Measurements from ENCODE around the gene ATG101. TPM values are rescaled to one million over a fixed set of nuclear protein-coding genes. Genes with fewer than 3 reads are reported as not detected.

ATG101 gene
- total and polyA plus RNA-seq, 2 of the 13 experiments (the other 11 are each of a cell fraction or from before 2014, with no cell fraction given), result 58.2 to 67.7 TPM

- TF ChIP-seq GMEB1 (CRISPR knock-in tag; IDR thresholded peaks at IDR 0.05; ENCODE audit: borderline replicate concordance), result 0 out of 2 replicates have a peak, but pooled peaks have one; percentile 31
- TF ChIP-seq SMARCE1 (IDR thresholded peaks at IDR 0.05; ENCODE audit: borderline replicate concordance), result no peak
- TF ChIP-seq TGIF2 (CRISPR knock-in tag; IDR thresholded peaks at IDR 0.05), result no peak
- no peak; the same call in 1 of the 2 replicates for TF ChIP-seq MEIS2 (CRISPR knock-in tag; IDR thresholded peaks at IDR 0.05)
- TF ChIP-seq ZNF251 (CRISPR knock-in tag; IDR thresholded peaks at IDR 0.05), result no peak
- peak; percentile 49; the same call in 1 of the 3 replicates for TF ChIP-seq MXI1 (IDR thresholded peaks at IDR 0.05; ENCODE audit: borderline replicate concordance, low read depth, low read length)
- no peak for TF ChIP-seq HNRNPUL1 (IDR thresholded peaks at IDR 0.05; ENCODE audit: low read depth, low read length)
- TF ChIP-seq TBX3 (IDR thresholded peaks at IDR 0.05; ENCODE audit: borderline replicate concordance), result no peak
- no peak for TF ChIP-seq NFRKB (IDR thresholded peaks at IDR 0.05)
- peak; percentile 52; the same call in 1 of the 2 replicates for TF ChIP-seq MYPOP (CRISPR knock-in tag; IDR thresholded peaks at IDR 0.05)
- no peak for TF ChIP-seq TAF1 (CRISPR knock-in tag; IDR thresholded peaks at IDR 0.05)
- no peak for TF ChIP-seq TCF12 (IDR thresholded peaks at IDR 0.05)
- no peak for TF ChIP-seq TCF12 (CRISPR knock-in tag; IDR thresholded peaks at IDR 0.05)
- peak; percentile 71; the same call in 1 of the 2 replicates for TF ChIP-seq ARID4A (CRISPR knock-in tag; IDR thresholded peaks at IDR 0.05; ENCODE audit: borderline replicate concordance)
- no peak for TF ChIP-seq BRD4 (CRISPR knock-in tag; IDR thresholded peaks at IDR 0.05)
- TF ChIP-seq ZNF124 (CRISPR knock-in tag; IDR thresholded peaks at IDR 0.05), result no peak
- TF ChIP-seq ZNF503 (CRISPR knock-in tag; IDR thresholded peaks at IDR 0.05), result no peak
- no peak for TF ChIP-seq ZC3H13 (CRISPR knock-in tag; IDR thresholded peaks at IDR 0.05)
- peak; percentile 66; the same call in 1 of the 2 replicates for TF ChIP-seq TFAP4 (IDR thresholded peaks at IDR 0.05; ENCODE audit: borderline replicate concordance, low read depth)
Measured at GRCh38 chr12:52032804-52033445, 36.9 kb upstream of the ATG101 start (continued).

All from HepG2 (cell line).